ENCODE measurements around the gene CCDC142.
A peak's percentile ranks its signal among the peaks of the same experiment; 100 is the strongest.
"Not testable (repeated sequence)": the region's sequence is repeated elsewhere in the genome, so short reads cannot be mapped to it uniquely, and the experiment has no call there.

CCDC142 gene

DNA sequence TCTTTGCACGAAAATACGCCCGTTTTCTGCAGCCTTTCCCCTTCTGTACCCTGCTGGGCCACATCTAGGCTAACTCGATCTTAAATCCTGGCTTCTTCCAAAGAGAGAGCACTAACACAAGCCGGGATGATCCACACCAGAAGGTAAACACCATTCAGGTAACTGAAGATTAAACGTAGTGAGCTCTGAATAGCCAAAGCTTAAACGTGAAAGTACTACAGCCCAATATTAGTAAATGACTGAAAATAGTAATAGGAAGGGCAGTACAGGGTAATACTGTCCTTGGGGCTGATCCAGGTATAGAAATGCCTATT lies 9.9 kb downstream of the CCDC142 start:
- in situ Hi-C loops (cut with HindIII; ENCODE audit: low sequenced_read_pairs), result no loop called here
- peak overlapping the region; percentile 64 for H3K4me3 ChIP-seq (ENCODE audit: low read depth, low read length)
- no peak for DNase-seq (ENCODE audit: low read depth, low spot score)
- TF ChIP-seq, protein P1, sequence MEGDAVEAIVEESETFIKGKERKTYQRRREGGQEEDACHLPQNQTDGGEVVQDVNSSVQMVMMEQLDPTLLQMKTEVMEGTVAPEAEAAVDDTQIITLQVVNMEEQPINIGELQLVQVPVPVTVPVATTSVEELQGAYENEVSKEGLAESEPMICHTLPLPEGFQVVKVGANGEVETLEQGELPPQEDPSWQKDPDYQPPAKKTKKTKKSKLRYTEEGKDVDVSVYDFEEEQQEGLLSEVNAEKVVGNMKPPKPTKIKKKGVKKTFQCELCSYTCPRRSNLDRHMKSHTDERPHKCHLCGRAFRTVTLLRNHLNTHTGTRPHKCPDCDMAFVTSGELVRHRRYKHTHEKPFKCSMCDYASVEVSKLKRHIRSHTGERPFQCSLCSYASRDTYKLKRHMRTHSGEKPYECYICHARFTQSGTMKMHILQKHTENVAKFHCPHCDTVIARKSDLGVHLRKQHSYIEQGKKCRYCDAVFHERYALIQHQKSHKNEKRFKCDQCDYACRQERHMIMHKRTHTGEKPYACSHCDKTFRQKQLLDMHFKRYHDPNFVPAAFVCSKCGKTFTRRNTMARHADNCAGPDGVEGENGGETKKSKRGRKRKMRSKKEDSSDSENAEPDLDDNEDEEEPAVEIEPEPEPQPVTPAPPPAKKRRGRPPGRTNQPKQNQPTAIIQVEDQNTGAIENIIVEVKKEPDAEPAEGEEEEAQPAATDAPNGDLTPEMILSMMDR (IDR thresholded peaks at IDR 0.05; ENCODE audit: low read depth, low read length), result no peak

DNA sequence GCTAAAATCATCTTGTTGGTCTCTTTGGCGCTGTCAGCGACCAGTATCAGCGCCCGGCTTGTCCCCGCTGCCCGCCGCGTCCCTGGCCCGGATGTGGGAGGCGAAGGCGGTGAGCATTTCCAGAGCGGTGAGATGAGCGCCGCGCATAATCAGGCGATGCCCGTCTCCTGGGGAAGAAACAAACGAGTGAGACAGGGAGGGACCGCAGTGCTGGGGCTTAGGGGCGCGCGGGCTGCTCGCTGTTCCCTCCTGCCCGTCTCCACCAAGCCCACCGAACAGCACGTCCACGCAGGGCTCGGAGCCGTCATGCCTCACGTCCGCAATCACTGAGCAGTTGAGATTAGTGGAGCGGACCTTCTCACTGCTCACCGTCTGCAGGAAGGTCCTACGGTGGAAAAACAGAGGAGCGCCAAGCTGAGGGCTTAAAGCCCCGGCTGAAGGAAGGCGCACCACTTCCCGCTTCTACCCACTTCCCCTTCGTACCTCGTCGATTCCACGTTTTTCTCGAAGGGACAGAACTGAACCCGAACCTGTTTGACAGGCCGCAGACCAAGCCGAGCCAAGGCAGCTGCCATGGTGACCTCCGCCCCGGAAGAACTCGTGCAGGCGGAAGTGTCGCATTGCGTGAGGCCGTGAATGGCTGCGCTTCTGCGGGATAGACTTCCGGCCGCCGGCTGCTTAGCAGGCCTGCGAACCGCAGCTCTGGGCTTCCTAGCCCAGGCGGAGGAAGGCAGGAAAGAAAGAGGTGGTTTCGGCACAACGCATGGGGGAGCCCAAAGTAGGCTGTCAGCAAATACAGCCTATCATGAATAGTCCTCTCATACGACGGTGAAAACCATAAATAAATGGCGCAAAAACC lies 10.5 kb downstream of the CCDC142 start, which contains the start of gene MRPL53:
Gene MRPL53 (minus strand): TSS at position 595 of the 859 bp plus-strand sequence. CDS start 20 bp downstream, at position 575.
- TF ChIP-seq, protein P1 (IDR thresholded peaks at IDR 0.05; ENCODE audit: low read depth, low read length), result no peak
- DNase-seq (ENCODE audit: low read depth, low spot score), result peak; percentile 93
- peak within 1 kb of the TSS; percentile 64 for H3K4me3 ChIP-seq (ENCODE audit: low read depth, low read length)
- in situ Hi-C loops (cut with HindIII; ENCODE audit: low sequenced_read_pairs), result no loop called here

DNA sequence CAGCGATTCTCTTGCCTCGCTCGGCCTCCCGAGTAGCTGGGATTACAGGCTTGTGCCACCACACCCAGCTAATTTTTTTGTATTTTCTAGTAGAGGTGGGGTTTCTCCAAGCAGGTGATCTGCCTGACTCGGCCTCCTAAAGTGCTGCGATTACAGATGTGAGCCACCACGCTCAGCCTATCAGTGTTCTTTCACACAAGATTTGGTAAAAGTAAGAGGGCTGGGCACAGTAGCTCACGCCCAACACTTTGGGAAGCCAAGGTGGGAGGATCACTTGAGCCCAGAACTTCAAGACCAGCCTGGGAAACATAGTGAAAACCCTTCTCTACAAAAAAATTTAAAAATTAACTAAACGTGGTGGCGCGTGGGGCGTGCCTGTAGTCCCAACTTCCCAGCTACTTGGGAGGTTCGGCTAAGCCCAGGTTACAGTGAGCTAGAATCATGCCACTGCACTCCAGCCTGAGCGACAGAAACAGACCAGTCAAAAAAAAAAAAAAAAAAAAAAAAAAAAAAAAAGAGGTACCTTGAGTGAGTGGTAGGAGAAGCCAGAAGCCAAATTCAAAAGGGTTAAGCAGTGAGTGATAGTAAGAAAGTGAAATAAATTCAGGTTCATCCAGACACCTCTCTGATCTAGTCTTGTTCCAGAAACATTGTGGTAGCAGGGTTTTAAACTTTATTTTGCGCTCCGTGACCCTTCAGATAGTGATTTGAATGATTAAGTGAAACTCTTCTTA lies 11.3 kb downstream of the CCDC142 start:
- TF ChIP-seq, protein P1 (IDR thresholded peaks at IDR 0.05; ENCODE audit: low read depth, low read length), result no peak
- in situ Hi-C loops (cut with HindIII; ENCODE audit: low sequenced_read_pairs), result no loop called here
- DNase-seq (ENCODE audit: low read depth, low spot score), result no peak
- peak overlapping the region; percentile 64 for H3K4me3 ChIP-seq (ENCODE audit: low read depth, low read length)

DNA sequence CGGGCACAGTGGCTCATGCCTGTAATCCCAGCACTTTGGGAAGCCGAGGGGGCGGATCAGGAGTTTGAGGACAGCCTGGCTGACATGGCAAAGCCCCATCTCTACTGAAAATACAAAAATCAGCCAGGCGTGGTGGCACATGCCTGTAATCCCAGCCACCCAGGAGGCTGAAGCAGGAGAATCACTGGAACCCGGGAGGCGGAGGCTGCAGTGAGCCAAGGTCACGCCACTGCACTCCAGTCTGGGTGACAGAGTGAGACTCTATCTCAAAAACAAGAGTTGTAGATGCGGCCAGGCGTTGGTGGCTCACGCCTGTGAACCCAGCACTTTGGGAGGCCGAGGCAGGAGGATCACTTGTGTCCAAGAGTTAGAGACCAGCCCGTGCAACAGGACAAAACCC lies 12.1 kb downstream of the CCDC142 start:
- H3K4me3 ChIP-seq (ENCODE audit: low read depth, low read length); in situ Hi-C loops (cut with HindIII; ENCODE audit: low sequenced_read_pairs): not testable (repeated sequence)

DNA sequence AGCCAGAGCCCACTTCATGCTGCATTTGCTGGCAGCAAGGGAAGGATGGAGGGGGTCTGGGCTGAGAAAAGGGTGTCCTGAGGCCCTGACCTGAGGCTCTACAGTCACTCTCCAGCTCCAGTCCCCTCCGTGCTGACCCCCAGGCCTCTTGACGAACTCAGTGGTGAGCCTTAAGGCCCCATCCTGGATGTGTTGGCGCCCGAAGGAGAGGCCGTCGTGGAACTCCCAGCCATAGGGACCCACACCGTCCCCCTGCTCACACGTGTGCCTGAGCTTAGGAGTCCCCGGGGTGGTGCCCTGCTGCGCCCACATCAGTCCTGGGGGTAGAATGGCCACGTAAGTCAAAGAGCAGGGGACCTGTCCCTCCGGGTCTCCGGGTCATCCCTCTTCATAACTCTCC lies 18.4 kb downstream of the CCDC142 start:
- DNase-seq (ENCODE audit: low read depth, low spot score), result no peak
- in situ Hi-C loops (cut with HindIII; ENCODE audit: low sequenced_read_pairs), result no loop called here
- H3K4me3 ChIP-seq (ENCODE audit: low read depth, low read length), result peak overlapping the region; percentile 84
- TF ChIP-seq, protein P1 (IDR thresholded peaks at IDR 0.05; ENCODE audit: low read depth, low read length), result no peak

More for the DNA sequence above, 12.1 kb downstream of the CCDC142 start:
- DNase-seq (ENCODE audit: low read depth, low spot score), result not testable (repeated sequence)

DNA sequence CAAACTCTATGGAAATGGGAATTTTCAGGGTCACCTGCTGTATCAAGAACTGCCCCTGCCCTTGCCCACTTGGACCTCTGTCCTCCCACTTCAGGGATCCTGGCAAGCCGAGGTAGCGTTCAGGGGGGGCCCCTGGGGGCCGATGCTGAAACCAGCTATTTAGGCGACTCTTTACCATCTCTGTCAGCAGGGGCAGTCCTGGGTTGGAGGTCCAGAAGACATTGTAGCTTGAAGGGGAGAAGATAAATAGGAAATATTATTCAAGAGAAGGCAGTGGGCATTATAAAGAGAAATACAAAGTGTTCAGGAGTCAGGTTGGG lies 20.1 kb downstream of the CCDC142 start:
- H3K4me3 ChIP-seq (ENCODE audit: low read depth, low read length), result no peak overlapping the region
- TF ChIP-seq, protein P1 (IDR thresholded peaks at IDR 0.05; ENCODE audit: low read depth, low read length), result no peak
- in situ Hi-C loops (cut with HindIII; ENCODE audit: low sequenced_read_pairs), result no loop called here
- DNase-seq (ENCODE audit: low read depth, low spot score), result no peak

Measured in astrocyte of the spinal cord (primary cell).